Lung (tissue), 10 donors: ENCODE measurements around the gene CCZ1B. TPM values are rescaled to one million over a fixed set of nuclear protein-coding genes. Genes with fewer than 3 reads are reported as not detected.
"Not testable (repeated sequence)": the region's sequence is repeated elsewhere in the genome, so short reads cannot be mapped to it uniquely, and the experiment has no call there.

Source experiments
- ATAC-seq: fragments of 200-7000 bp; cut with Tn5 transposase; one replicate; pipeline ENCODE4 v1.9.1; 2020; ENCODE audit warnings: moderate number of reproducible peaks; ENCODE audit not compliant: insufficient read depth, low FRiP score
- DNase-seq, 3 donors: peaks; one replicate each; pipeline ENCODE4 v3.0.0-alpha.2; 2013 to 2017
- H3K27ac ChIP-seq, 2 donors: one replicate each; pipeline ENCODE4 v1.5.1; 2013; ENCODE audit warnings: mild to moderate bottlenecking in 2 of 2, moderate library complexity in 2 of 2, control low read depth in 1 of 2, inconsistent platforms in 1 of 2, low read depth in 1 of 2, low read length in 1 of 2
- H3K27me3 ChIP-seq, 3 donors: one replicate each; pipeline ENCODE4 v1.5.1; 2013; ENCODE audit warnings: low read length in 2 of 3; ENCODE audit not compliant: control insufficient read depth in 3 of 3, insufficient read depth in 3 of 3
- H3K36me3 ChIP-seq, 4 donors: one replicate each; pipeline ENCODE4 v1.5.1; 2013; ENCODE audit warnings: low read length in 4 of 4, mild to moderate bottlenecking in 1 of 4, moderate library complexity in 1 of 4; ENCODE audit not compliant: control insufficient read depth in 4 of 4, insufficient read depth in 4 of 4
- H3K4me1 ChIP-seq, 5 donors: one replicate each; pipeline ENCODE4 v1.5.1; 2013; ENCODE audit warnings: low read length in 5 of 5, mild to moderate bottlenecking in 2 of 5, moderate library complexity in 1 of 5; ENCODE audit not compliant: control insufficient read depth in 5 of 5, insufficient read depth in 5 of 5
- H3K4me3 ChIP-seq: one replicate; pipeline ENCODE4 v1.5.1; 2013; ENCODE audit warnings: mild to moderate bottlenecking, control low read depth, moderate library complexity
- H3K9ac ChIP-seq, 2 donors: one replicate each; pipeline ENCODE4 v1.5.1; 2013; ENCODE audit warnings: low read length in 2 of 2, control low read depth in 1 of 2; ENCODE audit not compliant: insufficient read depth in 1 of 2
- H3K9me3 ChIP-seq, 4 donors: one replicate each; pipeline ENCODE4 v1.5.1; 2013; ENCODE audit warnings: low read length in 3 of 4, mild to moderate bottlenecking in 1 of 4, moderate library complexity in 1 of 4; ENCODE audit not compliant: control insufficient read depth in 4 of 4, insufficient read depth in 3 of 4
- WGBS, 2 donors: extraction: QIAGEN DNeasy Blood & Tissue Kit; methylation state at CpG; one replicate each; pipeline ENCODE4 v1.1.7; 2013; 5-methylcytosine and 5-hydroxymethylcytosine counted together
- polyA plus RNA-seq, 2 donors: library from polyadenylated mRNA; stranded (reverse); fragments of 200-250 nt; gene quantifications; one replicate each; pipeline ENCODE4 v1.2.1, GENCODE V29; 2013
- total RNA-seq, 2 donors: library from RNA; depleted of rRNA in 1 of 2; stranded (reverse); fragments of >200 nt in 1 of 2; gene quantifications; one replicate each; pipeline ENCODE4 v1.2.1, GENCODE V29; 2014 to 2021
- donor health status: Bipolar disorder and iron deficiency.
- donor health status: healthy.
- donor health status: DM: yes; HTN: yes; CAD: no.

The CCZ1B gene
- total and polyA plus RNA-seq, 4 donors: 19.5 to 66.1 (median 45.1) TPM

DNA sequence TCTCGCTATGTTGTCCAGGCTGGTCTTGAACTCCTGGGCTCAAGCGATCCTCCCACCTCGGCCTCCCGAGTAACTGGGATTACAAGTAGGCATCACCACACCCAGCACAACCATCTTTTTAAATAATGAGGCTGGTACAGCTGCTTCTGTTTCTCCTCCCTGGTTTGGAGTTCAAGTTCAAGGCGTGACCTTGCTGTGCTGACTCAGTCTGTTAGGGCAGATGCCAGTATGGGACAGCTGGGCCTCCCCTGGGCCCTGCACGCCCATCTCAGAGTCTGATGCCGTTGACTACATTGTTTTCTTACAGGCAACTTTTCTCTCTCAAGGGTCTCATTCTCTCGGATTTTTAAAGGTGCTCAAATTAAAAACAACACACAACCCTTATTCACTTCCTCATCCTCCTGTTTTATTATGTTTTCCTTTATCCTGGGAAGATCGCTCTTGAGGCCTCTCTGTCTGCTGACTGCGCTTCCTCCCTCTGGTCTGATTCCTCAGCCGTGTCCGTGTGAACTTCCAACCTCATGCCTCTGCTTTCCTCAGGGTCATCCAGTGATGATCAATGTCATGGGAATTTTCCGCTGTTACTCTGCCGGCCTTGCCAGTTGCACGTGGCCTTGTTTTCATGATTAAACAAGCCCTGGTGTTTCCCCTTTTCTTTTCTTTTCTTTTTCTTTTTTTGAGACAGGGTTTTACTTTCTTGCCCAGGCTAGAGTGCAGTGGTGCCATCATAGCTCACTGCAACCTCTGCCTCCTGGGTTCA, 33.8 kb downstream of the CCZ1B start:
- not testable (repeated sequence) for H3K4me1 ChIP-seq, H3K4me3 ChIP-seq, H3K9ac ChIP-seq, H3K9me3 ChIP-seq, H3K27ac ChIP-seq, H3K27me3 ChIP-seq, H3K36me3 ChIP-seq, ATAC-seq
- 80% methylated on average over 8 of the region's 15 CpGs for WGBS, 2 donors
- peak in 1 of 3 donors; percentile 2 for DNase-seq

DNA sequence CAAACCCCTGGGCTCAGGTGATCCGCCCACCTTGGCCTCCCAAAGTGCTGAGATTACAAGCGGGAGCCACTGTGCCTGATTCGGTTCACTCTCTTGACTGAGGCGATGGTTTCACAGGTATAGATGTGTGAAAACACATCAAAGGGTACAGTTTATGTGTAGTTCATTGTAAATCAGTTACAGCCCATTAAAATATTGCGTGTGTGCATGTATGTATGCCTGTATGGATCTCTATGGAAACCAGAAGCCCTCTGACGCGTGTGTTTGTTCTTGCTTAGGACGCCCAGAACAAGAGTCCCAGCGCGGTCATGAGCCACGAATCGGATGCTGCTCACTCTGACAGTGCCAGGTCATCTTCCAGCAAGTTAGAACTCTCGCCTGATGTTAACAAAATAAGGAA, 36.7 kb downstream of the CCZ1B start:
- H3K9ac ChIP-seq, H3K27me3 ChIP-seq, DNase-seq, H3K36me3 ChIP-seq, H3K27ac ChIP-seq, H3K4me3 ChIP-seq, H3K9me3 ChIP-seq, ATAC-seq, H3K4me1 ChIP-seq: not testable (repeated sequence)
- no CpG with 5 or more reads among the region's 13 CpGs for WGBS, 2 donors

DNA sequence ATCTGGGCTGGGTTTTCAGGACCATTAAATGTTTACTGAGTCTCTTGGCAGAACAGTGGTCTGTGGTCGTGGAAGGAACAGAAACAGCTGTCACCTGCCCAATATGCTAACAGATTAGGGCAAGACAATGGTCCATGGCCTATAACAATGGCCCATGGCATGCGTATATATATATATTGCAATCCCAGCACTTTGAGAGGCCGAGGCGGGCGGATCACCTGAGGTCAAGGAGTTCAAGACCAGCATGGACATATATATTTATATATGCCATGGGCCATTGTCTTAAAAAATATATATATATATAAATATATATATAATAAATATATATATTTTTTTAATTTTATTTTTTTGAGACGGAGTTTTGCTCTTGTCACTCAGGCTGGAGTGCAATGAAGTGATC, 44.5 kb downstream of the CCZ1B start:
- H3K27ac ChIP-seq, H3K4me3 ChIP-seq, H3K9me3 ChIP-seq, H3K4me1 ChIP-seq, H3K9ac ChIP-seq, DNase-seq, ATAC-seq, H3K36me3 ChIP-seq, H3K27me3 ChIP-seq: not testable (repeated sequence)
- WGBS, 2 donors: 85 to 86% methylated on average over 6 of the region's 6 CpGs

DNA sequence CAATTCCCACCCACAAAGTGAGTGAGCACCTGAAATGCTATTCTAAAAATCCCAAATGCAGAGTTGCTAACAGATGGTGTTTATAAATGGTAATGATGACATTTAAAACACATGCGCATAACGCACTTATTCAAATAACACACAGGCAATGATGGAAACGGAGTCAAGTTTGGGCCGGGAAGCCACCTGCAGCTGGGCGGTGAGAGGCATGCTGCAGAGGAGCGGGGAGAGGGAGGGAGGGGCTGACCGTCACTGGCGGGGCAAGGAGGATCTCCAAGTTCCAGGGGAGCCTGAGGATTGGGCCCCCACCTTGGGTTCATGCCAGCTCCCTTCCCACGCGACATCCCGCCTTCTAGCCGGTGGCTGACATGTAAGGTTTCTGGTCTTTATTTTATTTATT, 64.9 kb downstream of the CCZ1B start:
- not testable (repeated sequence) for H3K27me3 ChIP-seq, H3K4me3 ChIP-seq, ATAC-seq, H3K27ac ChIP-seq, H3K36me3 ChIP-seq, DNase-seq, H3K4me1 ChIP-seq, H3K9ac ChIP-seq, H3K9me3 ChIP-seq
- no CpG with 5 or more reads among the region's 12 CpGs for WGBS, 2 donors

DNA sequence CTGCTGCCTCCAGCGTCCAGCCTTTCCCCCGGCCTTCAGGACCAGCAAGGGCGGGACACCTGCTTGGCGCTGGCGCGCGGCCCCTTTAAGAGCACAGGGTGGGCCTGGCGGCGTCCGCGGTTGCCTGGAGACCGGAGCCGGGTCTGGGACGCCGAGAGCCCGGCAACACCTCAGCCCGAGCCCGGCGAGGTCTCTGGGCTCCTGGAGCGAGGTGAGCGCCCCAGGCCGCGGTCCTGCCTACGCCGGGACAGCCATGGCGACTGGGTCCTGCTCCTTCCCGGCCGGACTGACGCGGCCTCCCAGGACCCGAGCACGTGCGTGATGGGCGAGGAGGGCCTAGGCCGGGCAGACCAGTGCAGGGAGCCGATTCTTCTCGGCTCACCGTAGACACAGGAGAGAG, 72.1 kb downstream of the CCZ1B start, which contains the start of gene RSPH10B2:
RSPH10B2 (plus strand) TSS at position 140 of the 400 bp plus-strand sequence. CDS start 3,575 bp downstream, outside the sequence.
- not testable (repeated sequence) for H3K27me3 ChIP-seq, H3K9me3 ChIP-seq, H3K36me3 ChIP-seq, DNase-seq, H3K9ac ChIP-seq, H3K4me3 ChIP-seq, H3K27ac ChIP-seq, H3K4me1 ChIP-seq
- WGBS, 2 donors: 13 to 19% methylated on average over 16 to 19 of the region's 38 CpGs
- ATAC-seq: peak; percentile 27

DNA sequence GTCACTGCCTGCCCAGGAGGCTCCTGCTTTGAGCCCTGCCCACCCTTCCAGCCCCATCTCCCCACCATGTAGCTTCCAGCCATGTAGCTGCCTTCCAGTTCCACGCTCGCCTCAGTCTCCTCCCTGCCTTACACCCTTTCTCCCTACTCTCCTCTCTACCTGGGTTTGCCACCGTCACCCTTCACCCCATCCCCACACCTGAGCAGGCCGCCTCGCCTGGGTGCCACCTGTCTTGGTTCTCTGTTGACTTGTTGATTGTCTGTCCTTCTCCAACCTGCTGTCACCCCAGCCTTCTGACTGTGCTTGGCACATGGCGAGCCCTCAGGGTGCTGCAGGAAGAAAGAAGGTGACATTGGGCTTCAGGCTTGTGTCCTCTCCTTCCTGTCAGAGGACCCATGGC, 75.9 kb downstream of the CCZ1B start:
- H3K9ac ChIP-seq, DNase-seq, ATAC-seq, H3K27ac ChIP-seq, H3K9me3 ChIP-seq, H3K27me3 ChIP-seq, H3K4me3 ChIP-seq, H3K4me1 ChIP-seq, H3K36me3 ChIP-seq: not testable (repeated sequence)
- 97 to 98% methylated on average over 3 of the region's 6 CpGs for WGBS, 2 donors

DNA sequence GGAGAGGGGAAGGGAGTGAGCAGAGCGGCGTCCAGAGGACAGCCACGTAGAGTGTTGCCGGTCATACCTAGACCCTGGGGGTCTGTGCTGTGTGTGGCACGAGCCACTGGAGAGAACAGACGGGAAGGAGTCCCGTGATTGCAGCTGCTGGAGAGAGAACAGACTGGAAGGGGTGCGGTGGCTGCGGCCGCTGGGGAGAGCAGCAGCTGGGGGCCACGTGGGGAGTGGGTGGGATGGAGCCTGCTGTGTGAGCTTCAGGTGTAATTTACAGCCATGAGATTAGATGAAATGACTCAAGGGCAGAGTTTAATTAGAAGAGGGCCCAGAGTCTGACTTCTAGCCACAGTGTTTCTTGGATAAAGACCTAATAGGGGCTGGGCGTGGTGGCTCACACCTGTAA, 76.7 kb downstream of the CCZ1B start:
- not testable (repeated sequence) for ATAC-seq, DNase-seq, H3K9ac ChIP-seq

More for the DNA sequence above, 76.7 kb downstream of the CCZ1B start:
- H3K9me3 ChIP-seq, H3K27ac ChIP-seq, H3K4me3 ChIP-seq, H3K4me1 ChIP-seq, H3K36me3 ChIP-seq, H3K27me3 ChIP-seq: not testable (repeated sequence)
- WGBS, 2 donors: 95 to 97% methylated on average over 6 of the region's 12 CpGs
